ENCODE results near the gene SLC44A3. TPM values are rescaled to one million over a fixed set of nuclear protein-coding genes. Genes with fewer than 3 reads are reported as not detected.
A peak's percentile ranks its signal among the peaks of the same experiment; 100 is the strongest.

Gene SLC44A3
- total and polyA plus RNA-seq, 2 of the 13 experiments (the other 11 are each of a cell fraction or from before 2014, with no cell fraction given): 6.8 to 14.1 TPM

GRCh38 chr1:94803517-94804441 is 16.4 kb upstream of the SLC44A3 start (continued):
- TF ChIP-seq U2AF1 (optimal IDR thresholded peaks at IDR 0.05; ENCODE audit: low read depth, low read length) (no peak), SALL1 (CRISPR knock-in tag; IDR thresholded peaks at IDR 0.05) (peak; percentile 78), KDM2A (CRISPR knock-in tag; IDR thresholded peaks at IDR 0.05; ENCODE audit: borderline replicate concordance, low read depth) (no peak), ZNF256 (CRISPR knock-in tag; conservative IDR thresholded peaks at IDR 0.05) (no peak), CSRNP2 (CRISPR knock-in tag; conservative IDR thresholded peaks at IDR 0.05; ENCODE audit: low read depth) (no peak), ZGPAT (CRISPR knock-in tag; IDR thresholded peaks at IDR 0.05) (0 out of 2 replicates have a peak, but pooled peaks have one; percentile 32), ARID2 (CRISPR knock-in tag; IDR thresholded peaks at IDR 0.05; ENCODE audit: borderline replicate concordance) (no peak), PAWR (CRISPR knock-in tag; IDR thresholded peaks at IDR 0.05; ENCODE audit: borderline replicate concordance) (no peak), TIGD3 (CRISPR knock-in tag; IDR thresholded peaks at IDR 0.05; ENCODE audit: borderline replicate concordance) (no peak), RORA (CRISPR knock-in tag; IDR thresholded peaks at IDR 0.05) (no peak), ZBTB34 (CRISPR knock-in tag; IDR thresholded peaks at IDR 0.05) (no peak), RBM22 (optimal IDR thresholded peaks at IDR 0.05; ENCODE audit: low read length) (no peak), ZNF24 (IDR thresholded peaks at IDR 0.05) (no peak), JUN (CRISPR knock-in tag; IDR thresholded peaks at IDR 0.05) (no peak)
- TF ChIP-seq, protein P1, sequence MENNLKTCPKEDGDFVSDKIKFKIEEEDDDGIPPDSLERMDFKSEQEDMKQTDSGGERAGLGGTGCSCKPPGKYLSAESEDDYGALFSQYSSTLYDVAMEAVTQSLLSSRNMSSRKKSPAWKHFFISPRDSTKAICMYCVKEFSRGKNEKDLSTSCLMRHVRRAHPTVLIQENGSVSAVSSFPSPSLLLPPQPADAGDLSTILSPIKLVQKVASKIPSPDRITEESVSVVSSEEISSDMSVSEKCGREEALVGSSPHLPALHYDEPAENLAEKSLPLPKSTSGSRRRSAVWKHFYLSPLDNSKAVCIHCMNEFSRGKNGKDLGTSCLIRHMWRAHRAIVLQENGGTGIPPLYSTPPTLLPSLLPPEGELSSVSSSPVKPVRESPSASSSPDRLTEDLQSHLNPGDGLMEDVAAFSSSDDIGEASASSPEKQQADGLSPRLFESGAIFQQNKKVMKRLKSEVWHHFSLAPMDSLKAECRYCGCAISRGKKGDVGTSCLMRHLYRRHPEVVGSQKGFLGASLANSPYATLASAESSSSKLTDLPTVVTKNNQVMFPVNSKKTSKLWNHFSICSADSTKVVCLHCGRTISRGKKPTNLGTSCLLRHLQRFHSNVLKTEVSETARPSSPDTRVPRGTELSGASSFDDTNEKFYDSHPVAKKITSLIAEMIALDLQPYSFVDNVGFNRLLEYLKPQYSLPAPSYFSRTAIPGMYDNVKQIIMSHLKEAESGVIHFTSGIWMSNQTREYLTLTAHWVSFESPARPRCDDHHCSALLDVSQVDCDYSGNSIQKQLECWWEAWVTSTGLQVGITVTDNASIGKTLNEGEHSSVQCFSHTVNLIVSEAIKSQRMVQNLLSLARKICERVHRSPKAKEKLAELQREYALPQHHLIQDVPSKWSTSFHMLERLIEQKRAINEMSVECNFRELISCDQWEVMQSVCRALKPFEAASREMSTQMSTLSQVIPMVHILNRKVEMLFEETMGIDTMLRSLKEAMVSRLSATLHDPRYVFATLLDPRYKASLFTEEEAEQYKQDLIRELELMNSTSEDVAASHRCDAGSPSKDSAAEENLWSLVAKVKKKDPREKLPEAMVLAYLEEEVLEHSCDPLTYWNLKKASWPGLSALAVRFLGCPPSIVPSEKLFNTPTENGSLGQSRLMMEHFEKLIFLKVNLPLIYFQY (CRISPR knock-in tag; IDR thresholded peaks at IDR 0.05; ENCODE audit: borderline replicate concordance): no peak
- TF ChIP-seq, protein P2, sequence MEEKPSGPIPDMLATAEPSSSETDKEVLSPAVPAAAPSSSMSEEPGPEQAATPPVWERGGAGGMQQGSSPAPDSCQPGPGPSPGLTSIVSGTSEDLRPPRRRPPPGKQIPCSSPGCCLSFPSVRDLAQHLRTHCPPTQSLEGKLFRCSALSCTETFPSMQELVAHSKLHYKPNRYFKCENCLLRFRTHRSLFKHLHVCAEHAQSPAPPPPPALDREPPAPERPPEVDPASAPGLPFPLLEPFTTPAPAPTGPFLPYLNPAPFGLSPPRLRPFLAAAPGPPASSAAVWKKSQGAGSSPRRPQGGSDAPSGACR (CRISPR knock-in tag; IDR thresholded peaks at IDR 0.05): no peak

Data from HepG2 (cell line).